ENCODE data around the gene PROK1.

PROK1 gene

DNA sequence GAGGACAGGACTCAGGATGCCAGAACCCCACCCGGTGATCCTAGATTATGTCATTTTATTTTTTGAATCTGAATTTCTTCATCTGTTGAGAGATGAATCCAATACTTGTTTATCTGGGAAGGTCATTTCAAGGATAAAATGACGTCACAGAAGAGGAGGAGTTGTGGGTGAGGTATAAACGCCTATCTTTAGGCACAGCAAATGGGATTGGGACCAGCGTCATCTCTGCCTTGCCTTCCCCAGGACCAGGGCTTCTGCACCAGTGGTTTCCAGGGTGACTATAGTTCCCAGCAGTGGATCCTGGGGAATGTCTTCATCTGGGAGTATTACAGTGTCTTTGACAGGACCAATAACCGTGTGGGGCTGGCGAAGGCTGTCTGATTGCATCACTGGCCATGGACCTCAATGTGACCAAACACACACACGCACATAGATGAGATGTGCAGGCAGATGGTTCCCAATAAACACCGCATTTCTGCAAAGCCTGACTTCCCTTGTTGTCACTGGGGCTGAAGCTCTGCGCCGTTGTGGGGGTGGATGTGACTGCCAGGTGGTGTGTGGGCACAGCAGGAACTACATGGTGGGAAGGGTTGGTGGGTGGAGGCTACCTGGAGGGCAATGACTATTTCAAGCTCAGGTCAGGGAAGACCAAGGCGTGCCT, 40.0 kb downstream of the PROK1 start:
- DNase-seq, result no peak

DNA sequence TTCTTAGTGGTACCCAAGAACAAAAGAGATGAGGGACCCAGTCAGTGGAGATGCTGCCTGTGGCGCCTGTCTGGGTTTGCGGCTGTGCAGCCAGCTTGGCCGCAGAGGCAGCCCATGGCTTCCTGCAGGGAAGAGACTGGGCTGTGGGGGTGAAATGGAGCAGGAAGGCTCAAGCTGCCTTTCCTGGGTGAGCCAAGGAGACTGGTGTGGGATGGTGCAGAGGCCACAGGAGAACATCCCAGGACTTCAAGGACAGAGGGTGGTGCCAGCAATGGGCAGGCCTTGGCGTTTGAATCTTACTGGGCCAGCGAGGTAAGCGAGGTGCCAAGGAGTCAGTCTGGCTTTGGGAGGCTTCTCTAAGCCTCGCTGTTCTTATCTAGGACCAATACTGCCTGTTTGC, 41.6 kb downstream of the PROK1 start:
- DNase-seq, result no peak

DNA sequence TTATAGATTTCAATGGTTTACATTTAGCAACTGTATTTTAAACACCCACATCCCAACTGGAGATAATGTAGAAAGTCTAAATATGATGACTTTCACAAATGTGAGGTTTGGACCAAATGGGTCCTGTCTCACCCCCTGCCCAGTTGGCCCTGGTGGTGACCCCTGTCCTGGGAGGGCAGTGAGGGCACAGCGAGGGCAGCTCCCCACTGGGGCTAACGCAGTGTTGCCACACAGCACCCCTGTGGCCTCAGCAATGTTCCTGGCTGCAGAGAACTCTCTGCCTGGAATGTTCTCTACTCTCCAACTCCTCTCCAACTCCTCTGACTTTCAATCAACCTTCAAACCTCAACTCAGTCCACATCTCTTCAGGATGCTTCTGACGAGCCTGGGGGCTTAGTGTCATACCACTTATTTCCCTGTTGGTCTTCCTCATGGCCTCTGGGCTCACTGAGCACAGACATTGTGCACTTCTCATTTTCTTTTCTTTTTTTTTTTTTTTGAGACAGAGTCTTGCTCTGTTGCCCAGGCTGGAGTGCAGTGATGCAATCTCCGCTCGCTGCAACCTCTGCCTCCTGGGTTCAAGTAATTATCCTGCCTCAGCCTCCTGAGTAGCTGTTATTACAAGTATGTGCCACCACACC, 42.2 kb downstream of the PROK1 start:
- DNase-seq, result no peak

DNA sequence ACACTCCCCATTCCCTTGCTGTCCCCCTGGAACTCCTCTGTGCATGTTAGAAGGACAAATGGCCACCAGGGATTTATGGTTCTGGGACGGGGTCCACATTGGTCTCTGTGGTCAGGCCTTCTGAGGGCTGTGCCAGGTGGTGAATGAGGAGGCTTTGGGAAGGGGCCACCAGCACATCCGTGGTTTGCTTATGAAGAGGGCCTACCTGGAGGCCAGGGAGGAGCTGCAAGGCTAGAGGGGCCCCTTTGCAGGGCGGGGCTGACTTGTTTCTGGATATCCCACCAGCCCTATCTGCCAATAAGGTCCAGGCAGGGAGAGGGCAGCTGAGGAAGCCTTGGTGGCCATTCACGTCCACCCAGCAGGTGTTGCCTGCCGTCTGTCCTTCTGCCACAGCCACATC, 43.1 kb downstream of the PROK1 start:
- DNase-seq, result no peak

DNA sequence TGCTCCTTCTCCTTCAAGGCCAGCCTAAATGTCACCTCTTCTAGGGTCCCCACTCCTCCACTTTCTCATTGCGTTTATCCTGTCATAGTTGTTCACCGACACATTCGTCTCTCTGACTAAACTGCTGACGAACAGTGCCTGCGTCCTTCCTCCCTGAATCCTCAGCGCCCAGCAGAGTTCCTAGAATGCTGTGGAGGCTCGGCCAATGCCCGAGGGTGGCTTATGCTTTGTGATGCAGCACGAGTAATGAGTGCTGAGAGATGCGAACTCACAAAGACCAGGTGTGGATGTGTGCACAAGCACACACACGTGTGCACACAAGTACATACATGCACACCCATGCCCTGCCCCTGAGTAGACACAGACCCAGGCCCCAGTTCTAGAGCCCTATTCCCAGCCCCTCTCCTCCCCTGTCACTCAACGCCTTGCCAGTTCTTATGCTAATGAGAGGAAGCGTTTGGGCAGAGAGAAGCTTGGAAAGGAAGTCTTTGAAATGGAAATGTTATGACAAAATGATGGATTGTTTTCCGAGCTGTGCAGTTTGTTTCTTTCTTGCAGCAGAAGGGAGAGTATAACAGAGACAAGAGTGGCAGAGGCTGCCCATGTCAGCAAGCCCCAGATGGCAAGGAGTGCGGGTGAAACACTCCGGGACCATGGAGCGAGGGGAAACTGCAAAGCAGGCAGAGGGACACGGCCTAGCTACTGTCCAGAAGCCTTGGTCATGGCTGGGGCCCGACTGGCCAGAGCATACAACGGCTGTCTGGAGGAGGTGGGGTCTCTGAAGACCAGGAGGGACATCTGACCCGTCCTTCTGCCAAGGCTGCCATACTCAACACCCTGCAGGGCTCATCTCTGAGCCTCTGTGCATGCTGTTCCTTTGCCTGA, 43.8 kb downstream of the PROK1 start:
- no peak for DNase-seq

DNA sequence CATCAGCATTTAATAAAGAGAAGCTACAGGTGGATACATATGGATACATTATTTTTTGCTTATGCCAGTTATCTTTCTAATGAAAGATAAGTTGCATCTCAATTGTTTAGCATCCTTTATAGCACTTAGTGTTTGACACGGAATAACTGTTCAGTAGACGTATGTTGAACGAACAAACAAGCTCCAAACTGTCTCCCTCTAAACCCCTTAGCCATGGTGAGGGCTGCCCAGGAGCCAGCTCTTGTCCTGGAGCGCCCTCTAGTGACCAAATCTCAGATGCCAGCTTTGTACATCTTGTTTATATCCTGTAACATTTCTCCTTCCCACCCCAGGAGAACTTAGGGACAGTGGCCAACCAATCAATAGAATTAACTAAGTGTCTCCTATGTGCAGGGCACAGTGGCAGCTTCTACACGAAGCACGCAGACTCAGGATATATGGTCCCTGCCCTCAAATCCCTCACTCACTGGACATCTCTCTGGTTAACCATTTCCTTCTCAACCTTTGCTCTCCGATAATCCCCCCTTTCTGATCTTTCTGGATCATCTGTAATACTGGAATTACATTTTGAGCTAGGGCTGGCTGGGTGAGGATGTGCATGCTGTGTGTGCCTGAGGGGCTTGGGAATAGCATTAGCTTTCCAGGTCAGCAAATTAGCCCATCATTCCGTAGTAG, 45.1 kb downstream of the PROK1 start:
- peak; percentile 31 for DNase-seq

DNA sequence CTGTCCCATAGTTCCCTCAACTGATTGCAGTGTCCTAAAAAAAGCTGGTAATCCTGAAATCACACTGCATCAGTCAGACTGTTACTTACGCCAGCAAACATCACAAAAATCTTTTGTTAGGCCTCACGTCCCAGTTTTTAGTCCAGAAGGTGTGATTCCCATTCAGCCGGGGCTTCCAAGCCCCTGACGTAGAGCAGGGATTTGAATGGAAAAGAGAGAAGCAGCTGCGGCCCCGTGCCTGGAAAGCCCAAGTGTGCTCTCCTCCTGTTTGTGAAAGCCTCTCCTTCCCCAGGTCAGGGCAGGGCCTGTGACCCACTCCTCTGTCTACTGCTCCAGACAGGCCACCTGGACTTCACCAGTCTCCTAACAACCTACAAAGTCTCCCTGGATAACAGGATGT, 47.3 kb downstream of the PROK1 start:
- DNase-seq, result no peak

DNA sequence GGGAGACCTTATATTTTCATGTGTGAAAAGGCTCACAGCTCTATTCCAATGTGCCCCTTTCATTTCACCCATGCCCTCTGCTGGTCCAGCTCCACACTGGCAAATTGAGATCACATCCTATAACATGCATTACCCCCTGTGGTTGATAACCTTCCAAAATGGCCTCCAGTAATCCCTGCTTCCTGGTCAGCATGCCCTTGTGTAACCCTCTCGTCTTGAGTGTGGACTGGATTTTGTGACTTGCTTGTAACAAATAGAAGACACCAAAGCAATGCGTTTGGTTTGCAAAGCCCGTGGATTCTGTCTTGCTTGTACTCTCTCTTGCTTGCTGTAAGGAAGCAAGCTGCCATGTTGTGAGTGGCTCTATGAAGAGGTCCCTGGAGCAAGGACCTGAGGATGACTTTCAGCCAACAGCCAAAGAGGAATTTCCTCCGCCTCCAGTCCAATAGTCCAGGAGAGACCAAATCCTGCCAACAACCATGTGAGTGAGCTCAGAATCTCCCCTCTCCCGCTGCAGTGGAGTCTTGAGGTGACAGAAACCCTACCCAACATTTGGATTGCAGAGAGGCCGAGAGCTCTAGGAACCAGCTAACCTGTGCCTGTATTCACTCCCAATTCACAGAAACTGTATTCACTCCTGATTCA, 50.7 kb downstream of the PROK1 start:
- DNase-seq, result no peak

DNA sequence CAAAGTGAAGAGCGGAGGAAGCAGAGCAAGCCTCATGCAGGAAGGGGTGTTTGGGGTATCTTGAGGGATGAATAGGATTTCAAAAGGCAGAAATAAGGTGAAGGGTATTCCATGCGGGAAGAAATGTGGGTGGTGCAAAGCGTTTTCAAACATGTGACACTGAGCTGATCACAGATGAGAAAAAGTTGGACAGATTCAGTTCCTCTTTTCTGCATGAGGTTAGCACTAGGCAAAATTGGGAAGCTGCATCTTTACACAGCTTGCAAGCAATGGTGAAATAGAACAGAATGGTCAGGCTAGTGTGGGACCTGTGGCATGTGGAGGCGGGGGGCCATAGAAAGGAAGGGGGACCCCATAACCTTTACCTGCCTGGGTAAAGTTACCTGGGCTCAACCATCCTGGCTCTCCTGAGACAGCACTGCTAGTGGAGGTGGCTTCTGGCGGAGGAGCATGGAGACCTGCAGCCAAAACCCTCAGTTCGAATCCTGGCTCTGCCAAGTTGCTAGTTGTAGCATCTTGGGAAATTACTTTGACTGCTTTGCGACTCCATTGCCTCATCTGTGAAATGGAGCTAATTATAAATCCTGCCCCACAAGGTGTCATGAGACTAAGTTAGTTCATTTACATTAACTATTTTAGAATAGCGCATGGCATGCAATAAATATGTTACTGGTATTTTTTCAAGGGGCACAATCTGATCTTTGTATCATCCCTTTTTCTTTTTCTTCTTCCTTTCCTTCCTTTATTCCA, 51.6 kb downstream of the PROK1 start:
- no peak for DNase-seq

DNA sequence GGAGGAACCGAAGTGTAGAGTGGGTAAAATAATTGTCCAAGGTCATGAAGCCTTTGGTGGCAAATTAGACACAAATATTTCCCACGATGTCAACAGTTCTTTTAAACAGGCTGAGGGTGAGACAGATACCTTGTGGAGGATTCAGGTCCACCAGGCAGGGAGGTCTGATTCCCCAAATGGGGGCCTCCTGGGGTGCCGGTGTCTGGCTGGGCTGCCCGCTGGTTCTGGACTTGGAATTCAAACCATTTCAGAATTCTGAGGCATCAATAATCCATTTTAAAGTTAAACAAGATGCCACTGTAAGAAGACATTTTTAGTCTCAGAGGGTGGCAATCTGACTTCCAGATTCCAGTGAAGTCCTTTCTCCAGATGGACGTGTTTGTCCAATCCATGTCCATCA, 52.5 kb downstream of the PROK1 start:
- no peak for DNase-seq

DNA sequence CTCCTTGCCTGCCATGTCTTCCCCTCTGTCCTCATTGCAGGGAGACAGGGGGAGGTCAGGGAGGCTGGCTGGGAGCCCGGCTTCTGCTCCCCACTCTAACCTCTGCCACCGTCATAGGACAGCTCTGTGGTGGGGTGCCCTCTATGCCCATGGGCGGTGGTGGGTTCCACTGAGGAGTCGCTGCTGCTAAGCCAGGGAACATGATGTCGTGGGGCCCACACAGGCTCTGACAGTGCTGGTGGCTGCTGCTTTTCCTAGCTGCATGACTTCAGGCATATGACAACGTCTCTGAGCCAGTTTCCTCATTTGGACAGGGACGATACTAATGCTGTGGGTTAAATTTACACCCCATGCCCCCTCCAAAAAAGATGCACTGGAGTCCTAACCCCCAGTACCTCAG, 53.3 kb downstream of the PROK1 start:
- no peak for DNase-seq

DNA sequence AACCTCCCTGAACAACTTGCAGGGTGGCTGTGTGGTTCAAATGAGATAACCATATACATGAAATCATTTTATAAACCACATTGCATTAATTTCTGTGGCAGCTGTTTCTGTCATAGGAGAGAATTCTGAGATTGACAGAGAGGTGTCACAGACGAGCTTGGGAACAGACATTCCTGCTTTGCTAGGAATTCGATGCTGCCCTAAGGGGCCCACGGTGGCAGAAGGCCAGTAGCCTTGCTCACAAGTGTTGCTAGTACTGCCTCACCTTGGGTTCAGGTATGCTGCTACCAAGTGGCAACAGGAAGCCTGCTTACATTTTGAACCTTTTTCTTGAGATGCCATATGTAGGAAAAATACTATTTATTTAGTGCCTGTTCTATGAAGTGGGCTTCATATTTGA, 54.6 kb downstream of the PROK1 start:
- no peak for DNase-seq

DNA sequence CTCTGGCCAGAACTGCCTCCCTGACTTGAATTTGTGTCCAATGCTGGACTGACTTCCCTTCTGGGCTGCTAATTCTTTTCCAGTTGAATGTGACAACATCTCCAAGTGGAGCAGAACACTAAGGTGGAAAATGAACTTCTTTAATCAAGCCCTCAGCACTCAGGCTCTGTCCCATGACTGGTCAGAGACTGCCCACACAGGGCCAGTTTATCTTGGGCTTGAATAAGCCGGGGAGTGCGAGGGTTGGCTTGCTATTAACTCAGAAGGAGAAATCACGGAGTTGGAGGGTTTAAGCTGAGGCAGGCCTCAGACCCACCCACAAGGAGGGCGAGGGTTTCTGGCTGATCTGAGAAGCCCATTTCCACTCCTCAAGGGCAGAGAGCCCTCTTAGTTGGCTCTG, 55.6 kb downstream of the PROK1 start:
- no peak for DNase-seq

Measured in NCI-H524 treated with DMSO at 0.1 percent for 48 hours (cell line).